ENCODE results near the gene PNMT.

The PNMT gene

DNA sequence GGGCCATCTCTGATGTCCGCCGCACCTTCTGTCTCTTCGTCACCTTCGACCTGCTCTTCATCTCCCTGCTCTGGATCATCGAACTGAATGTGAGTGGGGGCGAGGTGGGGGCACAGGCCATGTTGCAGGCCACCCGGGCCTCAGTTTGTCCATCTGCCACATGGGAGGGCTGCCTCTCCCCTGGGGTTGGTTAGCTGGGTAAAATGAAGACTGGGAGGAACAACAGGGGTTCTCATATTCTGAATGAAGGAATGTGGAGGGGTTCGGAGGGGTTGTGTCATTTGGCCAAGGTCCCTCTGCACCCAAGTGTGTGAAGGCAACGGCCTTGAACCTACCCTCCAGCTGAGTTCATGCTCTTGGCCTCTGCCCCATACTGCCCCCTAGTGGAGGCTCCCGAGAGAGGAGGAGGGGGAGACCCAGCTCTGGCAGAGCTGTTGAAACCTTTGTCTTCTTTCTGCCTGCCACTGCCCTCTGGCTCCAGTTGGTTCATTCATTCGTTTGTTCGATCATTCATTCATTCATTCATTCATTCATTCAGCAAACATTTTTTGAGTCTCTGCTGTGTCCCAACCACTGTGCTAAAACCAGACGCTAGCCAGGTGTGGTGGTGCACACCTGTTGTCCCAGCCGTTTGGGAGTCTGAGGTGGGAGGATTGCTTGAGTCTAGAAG, 14.5 kb upstream of the PNMT start:
- DNase-seq: peak; percentile 16 to 50

DNA sequence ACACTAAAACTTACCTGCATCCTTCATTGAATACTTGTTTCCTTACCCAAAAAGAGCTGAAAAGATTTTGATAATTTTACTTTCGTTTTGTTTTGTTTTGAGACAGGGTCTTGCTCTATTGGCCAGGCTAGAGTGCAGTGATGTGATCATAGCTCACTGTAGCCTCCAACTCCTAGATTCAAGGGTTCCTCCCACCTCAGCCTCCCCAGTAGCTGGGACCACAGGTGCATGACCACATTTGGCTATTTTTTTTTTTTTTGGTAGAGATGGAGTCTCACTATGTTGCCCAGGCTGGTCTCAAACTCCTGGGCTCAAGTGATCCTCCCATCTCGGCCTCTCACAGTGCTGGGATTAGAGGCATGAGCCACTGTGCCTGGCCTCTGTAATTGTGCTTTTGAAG, 13.1 kb upstream of the PNMT start:
- no peak for DNase-seq

- no peak for DNase-seq
Measured at GRCh38 chr17:39658346-39658745, 9.9 kb upstream of the PNMT start.

- no peak for DNase-seq
Measured at GRCh38 chr17:39658760-39659159, 9.5 kb upstream of the PNMT start.

- no peak for DNase-seq
Measured at GRCh38 chr17:39659279-39660010, 8.8 kb upstream of the PNMT start.

DNA sequence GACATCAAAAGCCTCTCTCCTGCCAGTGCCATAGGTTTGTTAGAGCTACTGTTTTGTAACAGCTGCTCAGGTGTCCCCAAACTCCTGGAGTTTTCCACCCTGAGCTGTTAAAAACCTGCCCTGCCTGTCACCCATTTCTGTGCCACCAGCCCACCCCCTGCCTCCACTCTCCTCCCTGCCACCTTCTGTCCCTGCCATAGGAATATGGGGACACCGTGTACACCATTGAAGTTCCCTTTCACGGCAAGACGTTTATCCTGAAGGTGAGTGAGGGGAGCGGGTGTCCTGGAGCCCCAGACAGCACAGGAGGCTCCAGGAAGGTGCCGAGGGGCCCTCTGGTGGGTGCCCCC, 8.3 kb upstream of the PNMT start:
- no peak for DNase-seq

DNA sequence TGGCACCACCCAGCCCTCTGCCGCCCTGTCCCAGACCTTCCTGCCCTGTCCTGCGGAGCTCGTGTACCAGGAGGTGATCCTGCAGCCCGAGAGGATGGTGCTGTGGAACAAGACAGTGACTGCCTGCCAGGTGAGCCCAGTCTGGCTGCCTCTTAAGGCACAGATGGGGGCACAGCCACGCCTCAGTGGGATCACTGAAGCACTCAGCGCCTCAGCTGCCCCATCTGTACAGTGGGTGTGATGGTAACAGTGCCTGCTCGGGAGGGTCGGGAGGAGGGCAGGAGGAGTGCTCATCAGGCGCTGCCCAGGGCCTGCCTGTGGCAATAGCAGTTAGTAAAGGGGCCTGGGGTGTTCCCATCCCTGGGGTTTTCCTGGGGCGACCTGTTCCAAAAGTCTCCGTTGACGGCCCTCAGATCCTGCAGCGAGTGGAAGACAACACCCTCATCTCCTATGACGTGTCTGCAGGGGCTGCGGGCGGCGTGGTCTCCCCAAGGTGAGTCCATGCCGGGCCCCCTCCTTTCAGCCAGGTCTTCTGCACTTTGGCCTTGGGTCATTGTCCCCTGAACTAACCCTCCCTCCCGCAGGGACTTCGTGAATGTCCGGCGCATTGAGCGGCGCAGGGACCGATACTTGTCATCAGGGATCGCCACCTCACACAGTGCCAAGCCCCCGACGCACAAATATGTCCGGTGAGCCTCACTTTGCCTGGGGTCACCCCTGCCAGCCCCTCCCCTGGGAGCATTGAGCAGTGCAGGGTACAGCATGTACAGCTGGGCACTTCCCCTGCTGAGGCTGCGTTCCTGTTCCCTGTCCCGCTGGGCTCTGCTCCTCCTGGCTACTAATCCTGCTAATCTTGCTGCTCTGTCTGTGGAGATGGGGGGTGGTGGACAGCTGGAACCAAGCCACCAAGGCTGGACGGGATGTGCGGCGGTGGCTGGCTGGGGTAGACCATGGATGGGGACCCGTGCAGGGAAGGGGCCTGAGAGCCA, 7.6 kb upstream of the PNMT start:
- no peak for DNase-seq

DNA sequence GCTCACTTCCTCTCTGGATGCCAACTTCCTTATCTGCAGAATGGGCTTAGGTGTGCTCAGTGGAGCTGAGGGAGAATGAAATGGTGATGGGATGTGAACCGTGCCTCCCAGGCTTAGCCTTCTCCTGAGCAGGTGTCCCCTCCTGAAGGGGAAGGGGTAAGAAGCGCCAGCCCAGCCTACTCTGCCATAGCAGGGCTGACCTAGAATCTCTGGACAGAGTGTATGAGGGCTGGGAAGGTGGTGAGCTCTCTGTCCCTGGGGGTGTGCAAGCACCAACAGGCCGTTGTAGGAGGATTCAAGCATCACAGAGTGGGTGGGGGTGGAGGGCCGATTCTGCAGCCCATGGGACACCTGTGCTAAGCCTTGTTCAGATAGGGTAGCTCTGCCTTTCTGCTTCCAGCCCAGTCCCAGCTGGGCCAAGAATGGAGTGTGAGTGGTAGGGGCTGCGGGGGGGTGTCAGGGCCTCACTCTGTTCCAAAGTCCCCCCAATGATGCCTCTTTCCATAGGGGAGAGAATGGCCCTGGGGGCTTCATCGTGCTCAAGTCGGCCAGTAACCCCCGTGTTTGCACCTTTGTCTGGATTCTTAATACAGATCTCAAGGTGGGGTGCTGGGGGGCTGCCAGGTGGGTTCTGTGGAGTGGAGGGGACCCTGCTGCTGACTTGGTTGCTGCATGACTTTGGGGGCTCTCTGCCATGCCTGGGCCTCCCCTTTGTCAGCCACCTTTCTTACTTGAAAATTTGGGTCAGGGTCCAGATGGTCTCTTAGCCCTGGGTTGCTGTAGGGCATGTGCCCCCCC, 6.3 kb upstream of the PNMT start:
- no peak for DNase-seq

- no peak for DNase-seq
Measured at GRCh38 chr17:39662551-39663339, 5.5 kb upstream of the PNMT start.

GRCh38 chr17:39663340-39663687, 4.9 kb upstream of the PNMT start:
- DNase-seq: no peak

- no peak for DNase-seq
Measured at GRCh38 chr17:39663688-39664580, 4.3 kb upstream of the PNMT start.

DNA sequence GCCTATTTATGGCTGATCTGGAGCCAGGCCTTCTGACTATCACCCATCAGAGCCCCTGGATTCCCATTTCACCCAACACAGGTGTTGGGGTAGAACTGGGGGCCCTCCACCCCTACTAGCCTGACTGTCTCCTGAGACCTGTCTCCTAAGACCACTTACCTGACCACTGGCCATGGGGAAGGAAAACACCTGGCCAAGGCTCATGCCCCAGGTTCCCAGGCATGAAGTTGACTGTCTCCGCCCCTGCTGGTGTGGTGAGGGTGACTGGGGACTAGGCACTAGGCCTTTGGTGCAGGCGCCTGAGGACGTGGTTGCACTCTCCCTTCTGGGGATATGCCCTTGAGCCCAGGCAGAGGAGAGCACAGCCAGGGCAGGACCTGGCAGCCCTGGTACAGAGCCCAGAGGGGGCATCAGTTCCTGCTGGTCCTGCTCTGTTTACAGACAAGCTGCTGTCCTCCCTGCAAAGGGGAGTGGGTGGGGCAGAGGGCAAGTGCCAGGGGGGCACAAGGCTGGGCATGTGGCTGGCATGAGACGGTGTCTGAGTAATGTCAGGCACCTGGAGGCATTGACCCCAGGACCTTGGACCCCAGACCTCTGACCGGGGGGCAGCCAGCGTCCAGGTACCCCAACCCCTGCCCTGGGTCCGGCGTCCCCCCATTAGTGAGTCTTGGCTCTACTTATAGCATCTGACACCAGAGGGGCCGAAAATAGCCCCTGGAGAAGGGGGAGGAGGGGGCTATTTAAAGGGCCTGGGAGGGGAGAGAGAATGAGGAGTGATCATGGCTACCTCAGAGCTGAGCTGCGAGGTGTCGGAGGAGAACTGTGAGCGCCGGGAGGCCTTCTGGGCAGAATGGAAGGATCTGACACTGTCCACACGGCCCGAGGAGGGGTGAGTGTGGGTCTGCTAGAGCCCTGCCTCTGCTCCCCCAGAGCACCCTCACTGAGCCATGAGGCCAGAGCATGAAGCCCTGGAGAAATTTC, 3.4 kb upstream of the PNMT start, which contains the start of gene TCAP:
TCAP (plus strand) TSS at position 769 of the 981 bp plus-strand sequence; CDS start at position 780, 11 bp downstream.
- DNase-seq: no peak

- no peak for DNase-seq
Measured at GRCh38 chr17:39665642-39666224, 2.5 kb upstream of the PNMT start.

- DNase-seq: no peak
Measured at GRCh38 chr17:39666231-39666600, 2.0 kb upstream of the PNMT start.

DNA sequence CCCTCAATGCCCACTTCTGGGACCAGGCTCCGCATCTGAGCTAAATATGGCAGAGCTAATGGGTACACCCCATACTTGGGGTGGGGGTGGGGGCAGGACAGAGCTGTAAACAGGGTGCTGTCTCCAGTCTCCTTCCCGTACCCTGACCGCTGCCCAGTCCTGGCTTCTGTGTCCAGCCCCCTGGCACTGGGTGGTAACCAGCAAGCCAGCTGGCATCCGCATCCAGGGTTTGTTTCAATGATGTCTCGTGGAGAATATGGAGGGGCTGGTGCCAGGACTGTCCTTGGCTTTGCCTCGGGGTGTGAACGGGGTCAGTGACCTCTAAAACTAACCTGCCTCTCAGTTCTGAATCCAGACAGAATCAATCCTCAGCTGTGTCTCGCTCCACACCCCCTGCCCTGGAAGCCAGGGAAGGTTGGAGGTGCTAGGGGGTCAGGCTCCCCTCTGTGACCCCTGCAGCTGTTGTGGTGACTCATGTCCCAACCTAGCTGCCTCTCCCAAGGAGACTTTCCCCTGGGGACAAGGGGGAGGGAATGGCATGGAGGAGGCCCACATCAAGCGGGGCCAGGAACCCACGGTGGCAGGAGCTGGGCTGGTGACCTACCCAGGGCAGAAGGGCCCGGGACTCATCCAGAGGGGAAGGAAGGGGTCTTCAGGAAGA, 1.5 kb upstream of the PNMT start:
- DNase-seq: no peak

DNA sequence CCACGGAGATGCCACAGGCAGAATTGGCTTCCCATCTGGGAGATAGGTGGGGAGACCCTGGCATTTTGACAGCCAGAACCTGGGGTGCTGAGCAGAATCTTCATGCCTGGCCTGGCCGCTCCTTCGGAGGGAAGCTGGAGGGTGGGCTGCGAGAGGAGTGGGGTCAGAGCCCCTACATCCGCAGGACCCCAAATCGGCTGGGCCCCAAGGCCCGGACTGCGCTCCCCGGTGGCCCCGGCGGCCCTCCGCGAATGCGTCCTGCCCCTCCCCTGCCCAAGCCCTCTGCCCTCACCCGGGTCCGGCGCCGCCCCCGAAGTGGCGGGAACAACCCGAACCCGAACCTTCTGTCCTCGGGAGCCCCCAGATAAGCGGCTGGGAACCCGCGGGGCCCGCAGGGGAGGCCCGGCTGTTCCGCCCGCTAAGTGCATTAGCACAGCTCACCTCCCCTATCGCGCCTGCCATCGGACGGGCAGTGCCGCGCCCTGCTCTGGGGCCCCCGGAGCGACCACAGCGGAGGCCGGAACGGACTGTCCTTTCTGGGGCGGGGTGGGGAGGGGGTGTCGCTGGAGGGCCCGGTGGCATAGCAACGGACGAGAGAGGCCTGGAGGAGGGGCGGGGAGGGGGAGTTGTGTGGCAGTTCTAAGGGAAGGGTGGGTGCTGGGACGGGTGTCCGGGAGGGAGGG, 850 bp upstream of the PNMT start:
- no peak for DNase-seq

GRCh38 chr17:39669897-39670735, 1.9 kb downstream of the PNMT start:
- DNase-seq: no peak

All from NCI-H1930 (cell line).